SK-N-SH (cell line): Measurements from ENCODE around the gene ADAMTS2. TPM values are rescaled to one million over a fixed set of nuclear protein-coding genes. Genes with fewer than 3 reads are reported as not detected.

ENCODE experiments used
- CTCF ChIA-PET: fragments of 300-600, 350-600 bp; formaldehyde crosslinking; extraction: SDS; loops from one replicate; lab custom pipeline; 2021; lab: Yijun Ruan, JAX
- POLR2A ChIA-PET: fragments of 350-600 bp; sonication (Branson Sonifier 250); formaldehyde crosslinking; extraction: SDS; loops from one replicate; lab custom pipeline; 2020; ENCODE audit warnings: antibody characterized with exemption, inconsistent platforms; lab: Yijun Ruan, JAX
- DNase-seq: peaks from one replicate; pipeline ENCODE4 v3.0.0; 2012
- H2AFZ ChIP-seq: fragments of 200-600 bp; sonication (generic); 2 replicates; pipeline ENCODE4 v1.8.1; 2016; ENCODE audit warnings: antibody characterized with exemption, mild to moderate bottlenecking, low read depth
- H3F3A ChIP-seq: fragments of 200-600 bp; sonication (generic); replicated peaks from 2 replicates; pipeline ENCODE3; 2016; ENCODE audit warnings: antibody characterized with exemption, mild to moderate bottlenecking; ENCODE audit not compliant: insufficient read depth
- H3K27ac ChIP-seq, 2 experiments: fragments of 200-500 bp in 1 of 2; fragments of 200-600 bp in 1 of 2; sonication (Bioruptor generic) in 1 of 2; sonication (generic), shearing (Covaris generic) in 1 of 2; 2 replicates each; pipeline versions ENCODE4 v1.5.1 to v1.6.1; 2014 to 2016; ENCODE audit warnings: low read depth in 2 of 2, inconsistent platforms in 1 of 2, low read length in 1 of 2, mild to moderate bottlenecking in 1 of 2, mixed read lengths in 1 of 2
- H3K27me3 ChIP-seq: fragments of 200-600 bp; sonication (generic), shearing (Covaris generic); 2 replicates; pipeline ENCODE4 v1.6.1; 2016; ENCODE audit warnings: mixed run types; ENCODE audit not compliant: insufficient read depth
- H3K36me3 ChIP-seq, 2 experiments: fragments of 200-500 bp in 1 of 2; fragments of 200-600 bp in 1 of 2; sonication (Bioruptor generic) in 1 of 2; sonication (generic) in 1 of 2; replicated peaks in 1 of 2; 2 replicates each; pipeline versions ENCODE3 to v1.5.1; 2014 to 2016; ENCODE audit warnings: low read length in 1 of 2, mild to moderate bottlenecking in 1 of 2; ENCODE audit not compliant: insufficient read depth in 2 of 2, control insufficient read depth in 1 of 2
- H3K4me1 ChIP-seq, 2 experiments: fragments of 200-500 bp in 1 of 2; fragments of 200-600 bp in 1 of 2; sonication (Bioruptor generic) in 1 of 2; sonication (generic), shearing (Covaris generic) in 1 of 2; 2 replicates each; pipeline versions ENCODE4 v1.5.1 to v1.6.1; 2014 to 2016; ENCODE audit warnings: low read depth in 1 of 2, low read length in 1 of 2, mixed run types in 1 of 2; ENCODE audit not compliant: insufficient read depth in 2 of 2, control insufficient read depth in 1 of 2
- H3K4me2 ChIP-seq: fragments of 200-600 bp; sonication (generic), shearing (Covaris generic); 2 replicates; pipeline ENCODE4 v1.6.1; 2017; ENCODE audit warnings: mixed run types
- H3K4me3 ChIP-seq, 2 experiments: fragments of 200-500 bp in 1 of 2; fragments of 200-600 bp in 1 of 2; sonication (Bioruptor generic) in 1 of 2; sonication (generic), shearing (Covaris generic) in 1 of 2; 2 replicates each; pipeline versions ENCODE4 v1.5.1 to v1.8.1; 2014 to 2016; ENCODE audit warnings: low read depth in 2 of 2, inconsistent platforms in 1 of 2, low read length in 1 of 2, mild to moderate bottlenecking in 1 of 2, mixed read lengths in 1 of 2, moderate library complexity in 1 of 2
- H3K79me2 ChIP-seq: fragments of 200-600 bp; sonication (generic); 2 replicates; pipeline ENCODE4 v1.8.1; 2017; ENCODE audit warnings: mild to moderate bottlenecking; ENCODE audit not compliant: insufficient read depth
- H3K9ac ChIP-seq: fragments of 200-600 bp; sonication (generic); 2 replicates; pipeline ENCODE4 v1.6.1; 2017; ENCODE audit warnings: mixed run types
- H3K9me2 ChIP-seq: fragments of 200-600 bp; sonication (generic); 2 replicates; pipeline ENCODE4 v1.6.1; 2017; ENCODE audit warnings: mixed run types
- H3K9me3 ChIP-seq: fragments of 200-600 bp; sonication (generic); 2 replicates; pipeline ENCODE4 v1.6.1; 2017; ENCODE audit warnings: mixed run types, mild to moderate bottlenecking, moderate library complexity
- H4K20me1 ChIP-seq: fragments of 200-600 bp; sonication (generic); 2 replicates; pipeline ENCODE4 v1.6.1; 2017; ENCODE audit warnings: mild to moderate bottlenecking, mixed run types; ENCODE audit not compliant: insufficient read depth
- CTCF ChIP-seq: fragments of 200-600 bp; sonication (generic); IDR thresholded peaks from 2 replicates; pipeline ENCODE4 v1.6.1; 2017; ENCODE audit warnings: antibody characterized with exemption, mild to moderate bottlenecking, moderate library complexity
- EP300 ChIP-seq, 2 experiments: IDR thresholded peaks; 2 replicates each; pipeline versions ENCODE4 v1.4.0 to v1.6.1; 2012; ENCODE audit warnings: borderline replicate concordance in 1 of 2, low read depth in 1 of 2, low read length in 1 of 2
- EZH2phosphoT487 ChIP-seq: fragments of 200-600 bp; sonication (generic); IDR thresholded peaks from 2 replicates; pipeline ENCODE4 v1.6.1; 2017; ENCODE audit warnings: low read depth, mixed run types, mild to moderate bottlenecking, antibody characterized with exemption, moderate library complexity, borderline replicate concordance
- FOXM1 ChIP-seq: IDR thresholded peaks from 2 replicates; pipeline ENCODE4 v1.4.0; 2012; ENCODE audit warnings: low read depth, mild to moderate bottlenecking
- GABPA ChIP-seq: IDR thresholded peaks from 2 replicates; pipeline ENCODE4 v1.4.0; 2012; ENCODE audit warnings: low read depth, mild to moderate bottlenecking
- MAX ChIP-seq: IDR thresholded peaks from 2 replicates; pipeline ENCODE4 v1.4.0; 2012; ENCODE audit warnings: low read depth
- MEF2A ChIP-seq: IDR thresholded peaks from 2 replicates; pipeline ENCODE4 v1.4.0; 2012; ENCODE audit warnings: low read depth, borderline replicate concordance
- POLR2AphosphoS5 ChIP-seq: IDR thresholded peaks from 2 replicates; pipeline ENCODE4 v1.6.1; 2012; ENCODE audit warnings: low read depth, low read length
- RFX5 ChIP-seq: IDR thresholded peaks from 2 replicates; pipeline ENCODE4 v1.6.1; 2012; ENCODE audit warnings: mild to moderate bottlenecking, improper control_type of control experiment, low read length
- RXRA ChIP-seq: IDR thresholded peaks from 2 replicates; pipeline ENCODE4 v1.4.0; 2012; ENCODE audit warnings: low read depth, mild to moderate bottlenecking, borderline replicate concordance
- SIN3A ChIP-seq: IDR thresholded peaks from 2 replicates; pipeline ENCODE4 v1.6.1; 2012; ENCODE audit warnings: low read depth, mild to moderate bottlenecking, low read length, moderate library complexity, borderline replicate concordance
- TAF1 ChIP-seq: IDR thresholded peaks from 2 replicates; pipeline ENCODE4 v1.6.1; 2012; ENCODE audit warnings: low read depth, mild to moderate bottlenecking, low read length, moderate library complexity, borderline replicate concordance
- TCF12 ChIP-seq: IDR thresholded peaks from 2 replicates; pipeline ENCODE4 v1.4.0; 2012
- WGBS: methylation state at CpG from one replicate; pipeline ENCODE4 v1.1.6; 2017; ENCODE audit warnings: low lambda C conversion rate; 5-methylcytosine and 5-hydroxymethylcytosine counted together
- polyA plus RNA-seq, 3 experiments: library from polyadenylated mRNA; depleted of rRNA; stranded (reverse); fragments of >200 nt; gene quantifications; 2 replicates each; pipeline ENCODE4 v1.2.3, GENCODE V29; 2012
- TF ChIP-seq, protein P1 (sequence below): IDR thresholded peaks from 2 replicates; pipeline ENCODE4; 2012
- TF ChIP-seq, protein P2 (sequence below): IDR thresholded peaks from 2 replicates; pipeline ENCODE4 v1.4.0; 2012; ENCODE audit warnings: low read depth, borderline replicate concordance

ADAMTS2 gene
- polyA plus RNA-seq, 1 of the 3 experiments (the other 2 are of a cell fraction) = 0.12 TPM

DNA sequence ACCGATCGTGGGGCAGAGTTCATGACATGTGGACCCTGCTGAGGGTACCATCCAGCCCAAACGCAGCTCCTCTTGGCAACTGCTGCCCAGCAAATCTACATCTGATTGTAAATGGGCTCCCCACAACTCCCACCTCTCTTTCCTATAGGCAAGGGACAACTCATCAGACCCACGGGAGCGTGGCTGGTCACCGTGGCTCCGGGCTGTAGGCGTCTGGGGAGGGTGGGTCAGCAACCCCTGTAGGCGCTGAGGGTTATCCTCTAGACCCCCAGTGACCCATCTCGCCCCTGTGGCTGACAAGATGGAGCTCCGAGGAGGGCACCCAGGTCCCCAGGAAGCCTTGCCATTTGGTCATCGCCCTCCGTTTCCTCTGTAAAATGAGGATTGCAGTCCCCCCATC, 162.7 kb downstream of the ADAMTS2 start:
- H3K36me3 ChIP-seq = no peaks in the 10 kb centered on the region
- no peaks in the 10 kb centered on the region for H3K9me3 ChIP-seq
- H3K27me3 ChIP-seq = no peaks in the 10 kb centered on the region
- H3K4me1 ChIP-seq = peaks cover 0 to 20% of the 10 kb centered on the region in 2 experiments; a peak in 1 of 4 replicates
- no peaks in the 10 kb centered on the region for H3K79me2 ChIP-seq
- POLR2A ChIA-PET = no interaction called here
- WGBS = 46% methylated on average over 7 of the region's 13 CpGs
- DNase-seq = no peak
- TF ChIP-seq MAX = no peak
- no peak for TF ChIP-seq MEF2A
- no peak for TF ChIP-seq POLR2AphosphoS5
- TF ChIP-seq TCF12 = no peak
- TF ChIP-seq, protein P1, sequence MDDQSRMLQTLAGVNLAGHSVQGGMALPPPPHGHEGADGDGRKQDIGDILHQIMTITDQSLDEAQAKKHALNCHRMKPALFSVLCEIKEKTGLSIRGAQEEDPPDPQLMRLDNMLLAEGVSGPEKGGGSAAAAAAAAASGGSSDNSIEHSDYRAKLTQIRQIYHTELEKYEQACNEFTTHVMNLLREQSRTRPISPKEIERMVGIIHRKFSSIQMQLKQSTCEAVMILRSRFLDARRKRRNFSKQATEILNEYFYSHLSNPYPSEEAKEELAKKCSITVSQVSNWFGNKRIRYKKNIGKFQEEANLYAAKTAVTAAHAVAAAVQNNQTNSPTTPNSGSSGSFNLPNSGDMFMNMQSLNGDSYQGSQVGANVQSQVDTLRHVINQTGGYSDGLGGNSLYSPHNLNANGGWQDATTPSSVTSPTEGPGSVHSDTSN = no peak
- TF ChIP-seq, protein P2, sequence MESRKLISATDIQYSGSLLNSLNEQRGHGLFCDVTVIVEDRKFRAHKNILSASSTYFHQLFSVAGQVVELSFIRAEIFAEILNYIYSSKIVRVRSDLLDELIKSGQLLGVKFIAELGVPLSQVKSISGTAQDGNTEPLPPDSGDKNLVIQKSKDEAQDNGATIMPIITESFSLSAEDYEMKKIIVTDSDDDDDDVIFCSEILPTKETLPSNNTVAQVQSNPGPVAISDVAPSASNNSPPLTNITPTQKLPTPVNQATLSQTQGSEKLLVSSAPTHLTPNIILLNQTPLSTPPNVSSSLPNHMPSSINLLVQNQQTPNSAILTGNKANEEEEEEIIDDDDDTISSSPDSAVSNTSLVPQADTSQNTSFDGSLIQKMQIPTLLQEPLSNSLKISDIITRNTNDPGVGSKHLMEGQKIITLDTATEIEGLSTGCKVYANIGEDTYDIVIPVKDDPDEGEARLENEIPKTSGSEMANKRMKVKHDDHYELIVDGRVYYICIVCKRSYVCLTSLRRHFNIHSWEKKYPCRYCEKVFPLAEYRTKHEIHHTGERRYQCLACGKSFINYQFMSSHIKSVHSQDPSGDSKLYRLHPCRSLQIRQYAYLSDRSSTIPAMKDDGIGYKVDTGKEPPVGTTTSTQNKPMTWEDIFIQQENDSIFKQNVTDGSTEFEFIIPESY = no peak
- no peak for TF ChIP-seq TAF1
- no peak for TF ChIP-seq FOXM1
- no peak for TF ChIP-seq GABPA
- no peak for TF ChIP-seq EZH2phosphoT487
- no peak for TF ChIP-seq EP300 (IDR thresholded peaks at IDR 0.05; ENCODE audit: borderline replicate concordance in 1 of 2, low read depth in 1 of 2, low read length in 1 of 2)
- TF ChIP-seq RXRA = no peak
- no peak for TF ChIP-seq RFX5
- no peak for TF ChIP-seq CTCF
- no peak for TF ChIP-seq SIN3A
- H3K27ac ChIP-seq = no peak overlapping the region
- H2AFZ ChIP-seq = no peak overlapping the region
- no peaks in the 10 kb centered on the region for H3F3A ChIP-seq
- no peak overlapping the region for H3K9ac ChIP-seq
- no peaks in the 10 kb centered on the region for H4K20me1 ChIP-seq
- no peak overlapping the region for H3K4me3 ChIP-seq
- CTCF ChIA-PET = interaction anchor here (0.9 to 3.6 kb wide), 3 partner anchors 15 to 84 kb away, joined by 3 to 22 read pairs (median 3); no protein-coding TSS in a partner anchor
- H3K4me2 ChIP-seq = no peak overlapping the region
- no peaks in the 10 kb centered on the region for H3K9me2 ChIP-seq
